Measurements from ENCODE around the gene NOTCH1. TPM values are rescaled to one million over a fixed set of nuclear protein-coding genes. Genes with fewer than 3 reads are reported as not detected.

The NOTCH1 gene
- total and polyA plus RNA-seq, 2 of the 4 experiments (the other 2 are of a cell fraction) = 1.8 to 6.0 TPM

DNA sequence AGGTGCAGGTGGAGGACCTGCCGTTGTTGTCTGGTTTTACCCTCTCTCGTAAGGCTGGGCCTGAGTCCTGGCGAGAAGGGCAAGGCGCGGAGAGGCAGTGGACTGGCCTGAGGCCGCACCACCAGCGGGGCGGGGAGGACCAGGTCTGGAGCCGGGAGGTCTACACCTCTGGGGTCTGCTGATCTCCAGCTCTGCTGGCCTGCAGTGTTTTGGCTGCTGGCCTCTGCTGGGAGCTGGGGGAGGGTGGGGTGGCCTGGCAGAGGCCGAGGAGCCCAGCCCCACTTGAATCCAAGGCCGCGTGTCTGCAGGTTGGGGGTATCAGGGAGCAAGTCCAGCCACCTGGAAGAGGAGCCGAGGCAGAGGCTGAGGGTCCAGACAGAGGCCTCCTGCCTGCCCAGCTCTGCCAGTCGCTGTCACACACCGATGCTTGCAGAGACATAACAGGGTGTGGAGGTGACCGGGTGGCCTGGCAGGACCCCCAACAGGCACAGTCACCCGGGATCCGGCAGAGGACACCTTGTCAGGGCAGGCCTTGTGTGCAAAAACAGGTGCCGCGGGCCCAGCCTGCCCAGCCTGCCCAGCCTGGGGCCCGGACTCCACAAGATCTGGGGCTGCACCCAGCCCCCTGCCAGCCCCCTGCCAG is 29.9 kb upstream of the NOTCH1 start:
- intact Hi-C loops (cut with micrococcal nuclease) (no loop called here), dilution Hi-C loops (cut with HindIII; ENCODE audit: low sequenced_read_pairs, unreplicated experiment) (no loop called here), in situ Hi-C loops (cut with MboI; ENCODE audit: low sequenced_read_pairs) (no loop called here)
- CTCF ChIA-PET = no interaction called here
- no peaks in the 10 kb centered on the region for H4K20me1 ChIP-seq (ENCODE audit: insufficient read depth, low read length)
- no peak overlapping the region for H3K9ac ChIP-seq (ENCODE audit: low read depth, low read length)
- DNase-seq = no peak
- no peaks in the 10 kb centered on the region for H3K36me3 ChIP-seq (ENCODE audit: control insufficient read depth, insufficient read depth, low read length)
- no peak overlapping the region for H3K18ac ChIP-seq (ENCODE audit: low read depth, low read length)
- H4K5ac ChIP-seq (ENCODE audit: low read depth, low read length) = no peak overlapping the region
- no TSS peak for BruUV-seq (replicated peaks)
- H3K9me3 ChIP-seq (ENCODE audit: control insufficient read depth, insufficient read depth, low read length) = no peaks in the 10 kb centered on the region
- no peak overlapping the region for H2AK9ac ChIP-seq (replicated peaks; ENCODE audit: low read depth, low read length, poor library complexity)
- ATAC-seq (ENCODE audit: low read depth) = no peak
- H4K8ac ChIP-seq (ENCODE audit: low read depth in 2 of 2, low read length in 2 of 2) = no peak overlapping the region
- no peak overlapping the region for H2BK20ac ChIP-seq (ENCODE audit: low read depth, low read length)
- H2BK120ac ChIP-seq (ENCODE audit: low read depth, low read length) = no peak overlapping the region
- H3K27ac ChIP-seq (ENCODE audit: insufficient read depth, low read length) = no peak overlapping the region
- no peak overlapping the region for H3K56ac ChIP-seq (ENCODE audit: extremely low read depth, insufficient read depth, low read length)
- no peak overlapping the region for H3K4me2 ChIP-seq (ENCODE audit: low read depth, low read length)
- H3K27me3 ChIP-seq (ENCODE audit: control insufficient read depth, insufficient read depth, low read length) = no peaks in the 10 kb centered on the region
- no peak overlapping the region for H4K91ac ChIP-seq (ENCODE audit: insufficient read depth, low read depth, low read length)
- H2BK15ac ChIP-seq (ENCODE audit: low read depth, low read length) = no peak overlapping the region
- 90% methylated on average over 8 of the region's 21 CpGs; no CpG with 5 or more reads in 1 of the 2 experiments for WGBS, 2 experiments (ENCODE audit: extremely low coverage in 2 of 2, insufficient read length in 1 of 2)
- H3K4me1 ChIP-seq (ENCODE audit: control insufficient read depth, insufficient read depth, low read length) = peaks cover 17% of the 10 kb centered on the region
- H3K4ac ChIP-seq (ENCODE audit: low read depth, low read length) = no peak overlapping the region
- H2AK5ac ChIP-seq (ENCODE audit: low read depth, low read length) = no peak overlapping the region
- peaks cover 11% of the 10 kb centered on the region; the same call in 1 of the 2 replicates for H3K9me1 ChIP-seq (ENCODE audit: insufficient read depth, low read length)
- H3K14ac ChIP-seq (replicated peaks; ENCODE audit: low read depth, low read length) = no peak overlapping the region
- H2BK5ac ChIP-seq (ENCODE audit: low read depth, low read length, poor library complexity, severe bottlenecking) = no peak overlapping the region
- H3K79me1 ChIP-seq (ENCODE audit: low read depth in 1 of 2, low read length in 2 of 2) = peaks cover 0 to 3% of the 10 kb centered on the region in 2 experiments; a peak in 1 of 4 replicates
- no peak overlapping the region for H2AFZ ChIP-seq (replicated peaks; ENCODE audit: low read length, poor library complexity)
- POLR2A ChIA-PET (ENCODE audit: unreplicated experiment) = no interaction called here
- no peak for TF ChIP-seq MXI1 (IDR thresholded peaks at IDR 0.05; ENCODE audit: borderline replicate concordance, low read depth, low read length)
- no peak for TF ChIP-seq MAZ (IDR thresholded peaks at IDR 0.05; ENCODE audit: borderline replicate concordance, low read depth, low read length)
- TF ChIP-seq, protein P1, sequence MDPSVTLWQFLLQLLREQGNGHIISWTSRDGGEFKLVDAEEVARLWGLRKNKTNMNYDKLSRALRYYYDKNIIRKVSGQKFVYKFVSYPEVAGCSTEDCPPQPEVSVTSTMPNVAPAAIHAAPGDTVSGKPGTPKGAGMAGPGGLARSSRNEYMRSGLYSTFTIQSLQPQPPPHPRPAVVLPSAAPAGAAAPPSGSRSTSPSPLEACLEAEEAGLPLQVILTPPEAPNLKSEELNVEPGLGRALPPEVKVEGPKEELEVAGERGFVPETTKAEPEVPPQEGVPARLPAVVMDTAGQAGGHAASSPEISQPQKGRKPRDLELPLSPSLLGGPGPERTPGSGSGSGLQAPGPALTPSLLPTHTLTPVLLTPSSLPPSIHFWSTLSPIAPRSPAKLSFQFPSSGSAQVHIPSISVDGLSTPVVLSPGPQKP (IDR thresholded peaks at IDR 0.05; ENCODE audit: borderline replicate concordance, low read depth, low read length) = no peak
- TF ChIP-seq CEBPB (IDR thresholded peaks at IDR 0.05; ENCODE audit: low read depth, low read length) = no peak
- no peak for TF ChIP-seq FOS (IDR thresholded peaks at IDR 0.05; ENCODE audit: low read depth, low read length)
- TF ChIP-seq, protein P2, sequence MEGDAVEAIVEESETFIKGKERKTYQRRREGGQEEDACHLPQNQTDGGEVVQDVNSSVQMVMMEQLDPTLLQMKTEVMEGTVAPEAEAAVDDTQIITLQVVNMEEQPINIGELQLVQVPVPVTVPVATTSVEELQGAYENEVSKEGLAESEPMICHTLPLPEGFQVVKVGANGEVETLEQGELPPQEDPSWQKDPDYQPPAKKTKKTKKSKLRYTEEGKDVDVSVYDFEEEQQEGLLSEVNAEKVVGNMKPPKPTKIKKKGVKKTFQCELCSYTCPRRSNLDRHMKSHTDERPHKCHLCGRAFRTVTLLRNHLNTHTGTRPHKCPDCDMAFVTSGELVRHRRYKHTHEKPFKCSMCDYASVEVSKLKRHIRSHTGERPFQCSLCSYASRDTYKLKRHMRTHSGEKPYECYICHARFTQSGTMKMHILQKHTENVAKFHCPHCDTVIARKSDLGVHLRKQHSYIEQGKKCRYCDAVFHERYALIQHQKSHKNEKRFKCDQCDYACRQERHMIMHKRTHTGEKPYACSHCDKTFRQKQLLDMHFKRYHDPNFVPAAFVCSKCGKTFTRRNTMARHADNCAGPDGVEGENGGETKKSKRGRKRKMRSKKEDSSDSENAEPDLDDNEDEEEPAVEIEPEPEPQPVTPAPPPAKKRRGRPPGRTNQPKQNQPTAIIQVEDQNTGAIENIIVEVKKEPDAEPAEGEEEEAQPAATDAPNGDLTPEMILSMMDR (conservative IDR thresholded peaks at IDR 0.05; ENCODE audit: low read depth, low read length) = no peak
- H3K23ac ChIP-seq (ENCODE audit: low read depth, low read length) = no peak overlapping the region
- no peak overlapping the region for H3K4me3 ChIP-seq (ENCODE audit: insufficient read depth, low read depth, low read length)

All from IMR-90 (cell line).